H7 (cell line): ENCODE data around the gene B3GALT5. TPM values are rescaled to one million over a fixed set of nuclear protein-coding genes. Genes with fewer than 3 reads are reported as not detected.
A peak's percentile ranks its signal among the peaks of the same experiment; 100 is the strongest.

Experiments
- DNase-seq: peaks from one replicate; pipeline ENCODE4 v3.0.0; 2012
- H3K27me3 ChIP-seq: 2 replicates; pipeline ENCODE4 v1.6.0; 2011; ENCODE audit warnings: mild to moderate bottlenecking, low read length; ENCODE audit not compliant: control insufficient read depth, insufficient read depth
- H3K36me3 ChIP-seq: replicated peaks from 2 replicates; pipeline ENCODE4 v1.5.1; 2011; ENCODE audit warnings: low read length; ENCODE audit not compliant: control insufficient read depth, insufficient read depth
- H3K4me3 ChIP-seq: 2 replicates; pipeline ENCODE4 v1.5.1; 2011; ENCODE audit warnings: low read depth, mild to moderate bottlenecking, control low read depth, low read length, moderate library complexity; ENCODE audit not compliant: insufficient read depth
- total RNA-seq: library from RNA; depleted of rRNA; stranded (reverse); fragments of >200 nt; shearing (Covaris generic); gene quantifications from 2 replicates; pipeline ENCODE4 v1.2.3, GENCODE V29; 2014

The B3GALT5 gene
- total RNA-seq, 1 experiment from 2014 or later: 3.7 TPM

DNA sequence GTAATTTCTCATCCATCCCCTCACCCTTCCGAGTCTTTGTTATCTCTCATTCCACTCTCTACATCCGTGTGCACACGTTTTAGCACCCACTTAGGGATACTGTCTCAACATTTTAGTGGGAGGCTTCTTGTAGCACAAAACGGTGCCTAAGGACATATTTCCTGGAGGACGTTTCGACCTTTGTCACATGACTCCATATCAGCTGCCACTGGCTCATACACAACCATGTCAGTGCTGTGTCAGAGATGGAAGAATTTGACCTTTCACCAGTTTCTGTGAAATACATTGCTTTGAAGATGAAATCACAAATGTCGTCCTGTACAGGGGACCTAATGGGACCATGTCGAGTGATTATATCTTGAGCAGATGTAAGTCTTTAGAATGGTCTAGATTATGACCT lies 15.6 kb downstream of the B3GALT5 start:
- DNase-seq: no peak
- H3K4me3 ChIP-seq: no peak overlapping the region
- no peaks in the 10 kb centered on the region for H3K36me3 ChIP-seq
- no peaks in the 10 kb centered on the region for H3K27me3 ChIP-seq

- no peak for DNase-seq
- no peaks in the 10 kb centered on the region for H3K27me3 ChIP-seq
- H3K4me3 ChIP-seq: no peak overlapping the region
- H3K36me3 ChIP-seq: no peaks in the 10 kb centered on the region
These were observed 17.5 kb downstream of the B3GALT5 start for GRCh38 chr21:39630191-39630591.

DNA sequence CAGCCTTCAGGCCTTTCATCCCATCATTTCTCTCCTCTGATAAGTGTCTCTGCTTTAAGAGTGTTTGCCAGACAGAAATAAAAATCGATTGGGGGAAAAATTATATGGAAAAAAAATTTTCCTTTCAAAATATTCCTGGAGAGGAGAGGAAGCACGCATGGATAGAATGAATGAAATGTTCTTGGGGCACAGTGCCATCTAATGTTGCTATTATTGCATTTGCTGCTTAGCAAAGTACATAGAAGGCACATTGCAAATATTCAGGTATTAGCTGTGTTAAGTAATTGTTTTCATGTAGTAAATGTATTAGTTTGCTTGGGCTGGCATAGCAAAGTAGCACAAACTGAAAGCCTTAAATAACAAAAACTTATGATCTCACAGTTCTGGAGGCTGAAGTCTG lies 18.1 kb downstream of the B3GALT5 start:
- Histone ChIP-seq H3K4me3 (no peak overlapping the region), H3K27me3 (no peaks in the 10 kb centered on the region), H3K36me3 (no peaks in the 10 kb centered on the region)
- DNase-seq: no peak

DNA sequence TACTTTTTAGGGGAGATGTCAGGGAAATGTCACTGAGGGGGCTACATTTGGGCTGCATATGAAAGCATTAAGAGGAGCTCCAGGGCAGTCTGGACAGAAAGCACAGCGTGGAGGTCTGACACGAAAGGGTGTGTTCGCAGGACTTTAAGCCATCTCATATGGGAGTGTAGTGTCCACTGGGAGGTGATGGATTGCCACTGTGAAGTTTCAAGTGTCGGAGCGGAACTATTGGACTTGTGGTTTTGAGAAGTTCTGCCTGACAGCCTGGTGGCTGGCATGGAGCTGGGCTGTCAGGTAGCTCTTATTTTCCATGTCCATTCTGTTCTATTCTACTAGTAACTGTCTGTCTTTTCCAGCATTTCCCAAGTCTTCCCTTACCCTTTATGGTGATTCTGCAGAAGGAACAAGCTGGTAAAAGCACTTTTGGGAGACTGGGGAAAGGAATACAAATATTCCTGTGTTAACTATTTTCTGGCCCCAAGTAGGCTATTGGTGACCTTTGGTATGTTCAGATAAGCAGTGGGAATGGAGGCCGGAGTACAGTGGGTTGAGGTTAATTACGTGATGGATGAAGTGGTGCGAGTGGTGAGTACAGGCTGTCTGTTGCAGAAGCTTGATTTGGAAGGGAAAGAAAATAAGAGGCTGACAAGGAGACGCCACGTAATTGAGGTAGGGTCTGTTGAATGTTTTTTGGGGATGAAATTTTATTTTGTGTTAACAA lies 19.3 kb downstream of the B3GALT5 start:
- no peaks in the 10 kb centered on the region for H3K27me3 ChIP-seq
- DNase-seq: no peak
- no peak overlapping the region for H3K4me3 ChIP-seq
- no peaks in the 10 kb centered on the region for H3K36me3 ChIP-seq

DNA sequence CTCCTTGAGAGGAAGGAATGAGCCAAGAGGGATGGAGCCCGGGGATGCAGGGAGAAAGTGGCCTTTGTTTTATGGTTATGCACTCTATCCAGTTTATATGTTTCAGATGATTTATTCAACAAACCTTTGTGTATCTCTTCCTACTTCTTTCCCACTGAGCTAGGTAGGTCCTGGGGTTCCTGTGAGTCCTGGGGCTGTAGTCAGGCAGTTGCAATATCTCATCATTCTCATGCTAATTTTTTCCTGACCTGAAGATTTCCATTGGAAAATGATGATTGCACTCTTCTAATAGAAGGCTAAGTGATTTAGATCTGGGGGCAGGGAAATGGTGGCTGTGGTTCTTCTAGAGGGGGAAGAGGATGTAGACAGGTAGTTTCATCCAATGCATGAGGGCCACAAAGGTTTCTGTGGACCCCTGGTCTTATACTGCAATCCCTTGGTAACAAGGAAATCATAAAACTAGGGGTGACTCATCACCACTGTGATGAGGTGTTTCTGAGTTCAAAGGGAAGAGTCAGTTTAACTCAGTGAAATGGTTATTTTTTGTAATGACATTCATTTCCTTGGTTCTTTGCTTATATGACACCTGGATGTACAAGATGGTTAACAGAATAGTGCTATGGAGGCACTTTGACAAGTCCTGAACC lies 20.2 kb downstream of the B3GALT5 start:
- Histone ChIP-seq H3K27me3 (no peaks in the 10 kb centered on the region), H3K36me3 (no peaks in the 10 kb centered on the region), H3K4me3 (no peak overlapping the region)
- DNase-seq: no peak

DNA sequence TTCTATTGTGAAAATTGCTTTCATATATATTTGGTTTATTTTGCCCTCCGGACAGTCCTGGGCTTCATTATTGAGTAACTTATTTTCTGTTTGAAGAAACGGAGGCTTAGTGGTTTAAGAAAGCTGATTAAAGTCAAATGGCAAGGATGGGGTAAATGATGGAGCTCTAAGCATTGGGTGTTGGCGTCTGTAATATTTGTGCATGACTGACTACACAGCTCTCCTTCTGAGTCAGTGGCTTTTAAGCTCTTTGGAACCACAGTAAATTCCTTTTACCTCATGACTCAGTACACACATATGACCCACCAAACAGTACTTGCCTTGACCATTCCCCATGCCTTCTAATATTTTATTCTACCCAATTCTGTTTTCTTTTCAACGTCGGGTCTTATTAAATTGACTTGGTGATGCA lies 21.0 kb downstream of the B3GALT5 start:
- Histone ChIP-seq H3K4me3 (no peak overlapping the region), H3K27me3 (no peaks in the 10 kb centered on the region), H3K36me3 (no peaks in the 10 kb centered on the region)
- DNase-seq: no peak

DNA sequence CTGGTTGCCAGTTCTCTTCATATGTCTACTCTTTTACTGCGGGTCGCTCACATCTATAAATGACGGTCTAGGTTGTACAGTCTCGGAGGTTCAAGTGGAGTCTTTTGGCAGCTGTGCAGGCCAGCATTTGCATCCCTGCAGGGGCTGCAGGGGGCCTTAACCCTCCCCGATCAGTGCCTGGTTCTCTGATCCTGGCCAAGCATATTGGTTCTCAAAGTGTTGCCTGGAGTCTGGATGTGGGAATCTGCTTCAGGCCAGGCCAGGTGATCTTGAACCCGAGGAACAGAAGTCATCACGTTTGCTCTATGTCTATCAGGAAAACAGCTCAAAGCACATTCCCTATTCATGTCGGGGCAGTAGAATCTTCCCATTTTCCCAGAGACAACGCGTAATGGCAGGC lies 21.8 kb downstream of the B3GALT5 start:
- DNase-seq: no peak
- no peaks in the 10 kb centered on the region for H3K36me3 ChIP-seq
- H3K4me3 ChIP-seq: no peak overlapping the region
- H3K27me3 ChIP-seq: no peaks in the 10 kb centered on the region

GRCh38 chr21:39637197-39637970 lies 24.6 kb downstream of the B3GALT5 start:
- peak; percentile 50 for DNase-seq
- H3K4me3 ChIP-seq: no peak overlapping the region
- no peaks in the 10 kb centered on the region for H3K27me3 ChIP-seq
- H3K36me3 ChIP-seq: no peaks in the 10 kb centered on the region

GRCh38 chr21:39637971-39638240 lies 25.2 kb downstream of the B3GALT5 start:
- H3K27me3 ChIP-seq: no peaks in the 10 kb centered on the region
- no peak overlapping the region for H3K4me3 ChIP-seq
- no peak for DNase-seq
- H3K36me3 ChIP-seq: no peaks in the 10 kb centered on the region

- DNase-seq: no peak
- Histone ChIP-seq H3K36me3 (no peaks in the 10 kb centered on the region), H3K27me3 (no peaks in the 10 kb centered on the region), H3K4me3 (no peak overlapping the region)
These were observed 25.5 kb downstream of the B3GALT5 start for GRCh38 chr21:39638281-39638680.

DNA sequence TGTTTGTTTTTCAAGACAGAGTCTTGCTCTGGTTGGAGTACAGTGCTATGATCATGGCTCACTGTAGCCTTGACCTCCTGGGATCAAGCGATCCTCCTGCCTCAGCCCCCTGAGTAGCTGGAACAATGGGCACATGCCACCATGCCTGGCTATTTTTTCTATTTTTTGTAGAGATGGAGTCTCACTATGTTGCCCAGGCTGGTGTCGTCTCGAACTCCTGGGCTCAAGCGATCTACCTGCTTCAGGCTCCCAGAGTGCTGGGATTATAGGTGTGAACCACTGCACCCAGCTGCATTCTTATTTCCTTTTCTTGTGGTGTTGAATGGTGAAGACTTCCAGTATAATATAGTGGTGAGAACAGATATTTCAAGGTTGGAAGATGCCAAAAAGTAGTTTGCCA lies 28.0 kb downstream of the B3GALT5 start:
- H3K36me3 ChIP-seq: no peaks in the 10 kb centered on the region
- no peak overlapping the region for H3K4me3 ChIP-seq
- no peak for DNase-seq
- no peaks in the 10 kb centered on the region for H3K27me3 ChIP-seq

- Histone ChIP-seq H3K27me3 (no peaks in the 10 kb centered on the region), H3K36me3 (peaks cover 1% of the 10 kb centered on the region; the same call in 1 of the 2 replicates), H3K4me3 (no peak overlapping the region)
- DNase-seq: no peak
These were observed 29.2 kb downstream of the B3GALT5 start for GRCh38 chr21:39641827-39642450.

GRCh38 chr21:39644062-39644560 lies 31.4 kb downstream of the B3GALT5 start:
- no peak overlapping the region for H3K4me3 ChIP-seq
- no peaks in the 10 kb centered on the region for H3K27me3 ChIP-seq
- H3K36me3 ChIP-seq: peaks cover 5% of the 10 kb centered on the region
- DNase-seq: no peak

DNA sequence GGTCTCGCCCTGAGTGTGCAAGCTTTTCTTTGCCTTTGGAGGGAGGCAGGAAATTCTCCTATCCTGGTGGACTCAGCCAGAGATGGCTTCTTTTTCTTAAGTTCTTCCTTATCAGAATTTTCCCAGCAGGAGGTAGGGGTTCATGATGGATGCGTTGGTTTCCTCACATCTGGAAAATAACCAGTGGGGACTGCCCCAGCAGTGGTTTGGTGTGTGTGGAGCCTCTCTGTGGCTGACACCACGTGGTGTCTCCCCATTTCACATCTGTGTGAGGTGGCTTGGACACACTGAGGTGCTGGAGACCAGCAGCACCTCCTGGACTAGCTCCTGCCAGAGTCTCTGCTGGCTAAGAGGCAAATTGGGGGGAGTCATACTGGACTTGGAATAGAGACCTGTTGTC lies 32.6 kb downstream of the B3GALT5 start:
- H3K36me3 ChIP-seq: peaks cover 5% of the 10 kb centered on the region
- no peaks in the 10 kb centered on the region for H3K27me3 ChIP-seq
- no peak overlapping the region for H3K4me3 ChIP-seq
- DNase-seq: no peak

DNA sequence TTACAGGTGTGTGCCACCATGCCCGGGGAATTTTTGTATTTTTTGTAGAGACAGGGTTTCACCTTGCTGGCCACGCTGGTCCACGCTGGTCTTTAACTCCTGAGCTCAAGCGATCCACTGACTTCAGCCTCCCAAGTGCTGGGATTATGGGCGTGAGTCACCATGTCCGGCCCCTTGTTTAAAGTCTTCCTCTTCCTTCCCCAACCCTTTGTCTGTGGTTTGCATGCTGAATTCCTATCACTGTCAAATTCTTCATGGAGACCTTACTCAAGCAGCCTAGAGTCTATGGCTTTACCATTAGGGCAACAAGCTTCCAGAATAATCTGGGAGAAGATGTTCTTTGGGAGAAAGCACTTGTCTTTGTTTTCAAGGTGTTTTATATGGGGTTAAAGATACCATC lies 34.7 kb downstream of the B3GALT5 start:
- DNase-seq: no peak
- peaks cover 6% of the 10 kb centered on the region for H3K36me3 ChIP-seq
- H3K4me3 ChIP-seq: no peak overlapping the region

More for the DNA sequence above, 34.7 kb downstream of the B3GALT5 start:
- H3K27me3 ChIP-seq: no peaks in the 10 kb centered on the region
